GM03348 (cell line): Measurements from ENCODE around the gene CCR9.
A peak's percentile ranks its signal among the peaks of the same experiment; 100 is the strongest.

Experiments
- DNase-seq: peaks from one replicate; pipeline ENCODE4 v3.0.0; 2012; ENCODE audit warnings: low spot score

The CCR9 gene

DNA sequence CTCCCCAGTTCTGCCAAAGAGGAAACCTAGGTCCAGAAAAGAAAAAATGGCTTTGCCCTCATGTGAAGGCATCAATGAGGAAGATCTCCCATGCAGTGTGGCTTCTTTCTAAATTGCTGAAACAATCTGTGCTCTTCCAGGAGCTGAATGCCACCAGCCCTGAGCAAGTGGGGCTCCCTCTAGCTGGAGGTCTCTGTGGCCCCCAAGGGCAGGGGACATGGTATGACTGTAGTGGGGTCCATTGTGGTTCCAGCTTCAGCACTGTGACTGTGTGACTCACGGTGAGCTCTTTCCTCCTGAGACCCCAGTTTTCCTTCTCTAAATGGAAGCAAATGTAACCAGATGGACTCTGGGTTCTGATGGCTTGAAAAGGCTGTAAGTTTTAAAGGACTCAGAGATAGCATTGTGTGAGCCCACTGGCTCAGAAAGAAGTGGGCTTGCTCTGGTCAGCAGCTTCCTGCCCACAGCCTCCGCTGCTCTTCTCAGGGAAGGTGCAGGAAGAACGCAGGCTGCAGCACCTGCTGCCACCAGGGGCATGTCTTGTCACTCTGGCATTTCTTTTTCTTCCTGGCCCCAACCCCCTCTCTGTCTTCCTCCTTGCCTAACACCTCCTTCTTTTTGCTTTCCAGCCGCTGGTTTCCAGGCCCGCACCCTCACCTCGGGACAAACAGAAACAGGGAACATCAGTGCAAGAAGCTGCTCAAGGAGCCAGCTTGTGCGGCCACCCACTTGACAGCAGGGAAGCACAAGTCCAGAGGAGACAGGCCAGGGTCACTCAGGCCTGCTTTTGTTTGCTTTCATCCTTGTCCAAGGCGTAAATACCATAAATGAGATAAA, 51.1 kb downstream of the CCR9 start:
- no peak for DNase-seq

DNA sequence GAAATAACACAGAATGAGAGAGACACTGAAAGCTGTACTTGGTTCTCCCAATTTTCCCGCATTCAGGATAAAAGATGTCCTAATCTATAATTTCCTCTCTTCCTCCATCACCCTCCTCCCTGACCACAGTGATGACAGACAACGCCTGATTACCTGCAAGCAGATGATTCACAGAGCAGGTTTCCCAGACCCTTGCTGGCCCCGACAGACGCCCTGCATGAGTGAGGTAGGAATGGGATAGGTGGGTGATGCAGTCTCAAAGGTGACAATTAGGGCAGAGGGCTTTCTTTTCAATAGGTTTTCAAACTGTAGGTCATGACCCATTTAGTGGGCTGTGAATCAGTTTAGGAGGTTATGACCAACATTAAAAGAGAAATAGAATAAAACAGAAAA, 51.7 kb downstream of the CCR9 start:
- DNase-seq: no peak

DNA sequence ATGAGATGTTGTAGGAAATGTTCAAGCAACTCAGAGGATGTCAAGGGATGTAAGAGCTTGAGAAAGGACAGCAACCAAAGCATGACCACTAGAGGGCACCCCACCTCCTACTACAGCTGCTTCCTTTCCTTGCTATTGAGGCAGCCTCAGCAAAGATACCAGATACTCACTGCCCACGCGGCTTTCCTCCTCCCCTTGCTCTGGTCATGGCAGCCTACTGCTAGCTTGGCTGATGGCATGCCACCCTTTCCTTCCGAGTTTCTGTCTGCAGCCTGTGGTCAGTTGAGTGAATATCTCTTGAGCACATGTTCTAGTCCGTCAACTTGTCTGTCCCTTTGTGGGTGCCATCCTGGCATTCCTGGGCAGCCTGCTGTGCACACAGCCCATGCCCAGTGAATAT, 52.5 kb downstream of the CCR9 start:
- DNase-seq: peak; percentile 87

- DNase-seq: no peak
Measured at GRCh38 chr3:45939341-45939771, 53.0 kb downstream of the CCR9 start.

DNA sequence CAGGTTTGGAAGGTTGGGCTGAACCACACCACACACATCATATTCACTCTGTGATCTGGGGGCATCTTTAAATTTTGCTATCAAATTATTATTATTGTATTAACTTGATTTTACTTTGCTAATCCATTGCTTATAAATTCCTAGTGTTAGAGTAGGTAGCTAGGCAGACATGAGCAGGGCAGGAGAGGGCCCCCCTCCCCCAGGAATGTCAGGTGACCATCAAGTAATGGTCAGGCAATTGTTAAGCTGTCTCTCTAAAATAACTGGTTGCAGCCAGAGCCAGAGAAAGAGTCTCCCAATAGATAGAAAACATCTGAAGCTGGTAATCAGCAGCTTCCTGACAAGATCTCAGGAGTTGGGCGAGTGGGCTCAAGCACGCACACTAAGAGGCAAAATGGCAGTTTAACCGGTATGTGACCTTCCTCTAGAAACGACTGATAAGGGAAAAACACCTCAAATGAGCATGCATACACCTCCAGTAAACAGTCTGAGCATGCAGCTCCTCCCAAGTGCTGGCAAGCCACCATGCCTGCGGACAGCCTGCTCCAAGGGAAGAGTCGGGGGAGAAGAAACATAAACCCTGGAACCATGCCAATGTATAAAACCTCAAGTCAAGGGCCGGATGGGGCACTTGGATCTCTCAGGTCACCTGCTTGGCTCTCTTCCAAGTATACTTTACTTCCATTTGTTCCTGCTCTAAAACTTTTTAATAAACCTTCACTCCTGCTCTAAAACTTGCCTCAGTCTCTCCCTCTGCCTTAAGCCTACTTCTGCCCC, 53.8 kb downstream of the CCR9 start:
- no peak for DNase-seq

- DNase-seq: no peak
Measured at GRCh38 chr3:45940781-45941365, 54.5 kb downstream of the CCR9 start.

DNA sequence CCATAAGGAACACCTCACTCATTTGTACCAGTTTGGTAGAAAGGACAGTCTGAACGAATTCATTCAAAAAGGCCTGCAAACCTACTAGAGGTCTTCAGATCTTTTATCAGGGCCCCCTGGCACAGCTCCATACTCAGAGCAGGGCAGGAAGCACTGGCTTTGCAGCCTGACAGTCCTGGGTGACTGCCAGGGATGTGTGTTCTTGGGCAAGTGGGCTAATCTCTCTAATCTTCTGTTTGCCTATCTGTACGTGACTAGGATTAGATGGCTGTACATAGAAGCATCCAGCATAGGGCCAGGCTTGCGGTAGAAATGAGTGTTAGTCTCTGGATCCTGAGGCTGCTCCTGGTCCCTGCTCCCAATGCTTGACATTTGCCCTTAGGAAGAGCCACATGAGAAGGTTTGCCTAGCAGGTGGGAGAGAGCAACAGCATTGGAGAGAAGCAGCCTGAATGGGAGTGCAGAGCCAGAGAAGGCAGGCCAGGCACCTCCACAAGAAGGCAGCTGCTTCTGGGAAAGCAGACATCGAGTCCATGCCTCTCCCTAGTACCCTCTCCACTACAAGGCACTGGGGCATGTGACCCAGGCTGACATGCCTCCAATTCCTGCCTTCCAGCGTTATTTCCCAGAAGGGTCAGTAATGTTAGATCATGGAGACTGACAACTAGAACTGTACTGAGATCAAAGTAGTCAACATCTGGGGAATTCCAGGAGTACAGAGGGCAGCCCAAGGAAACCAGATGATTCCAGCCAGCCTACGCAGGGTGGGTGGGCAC, 55.9 kb downstream of the CCR9 start:
- no peak for DNase-seq

- DNase-seq: no peak
Measured at GRCh38 chr3:45943207-45943846, 57.0 kb downstream of the CCR9 start, which contains the start of gene CXCR6. CXCR6 (plus strand) TSS chr3:45943464; CDS start chr3:45946482, 3,018 bp downstream.

GRCh38 chr3:45944830-45945620, 58.7 kb downstream of the CCR9 start:
- DNase-seq: no peak

- no peak for DNase-seq
Measured at GRCh38 chr3:45946307-45946706, 60.0 kb downstream of the CCR9 start.

DNA sequence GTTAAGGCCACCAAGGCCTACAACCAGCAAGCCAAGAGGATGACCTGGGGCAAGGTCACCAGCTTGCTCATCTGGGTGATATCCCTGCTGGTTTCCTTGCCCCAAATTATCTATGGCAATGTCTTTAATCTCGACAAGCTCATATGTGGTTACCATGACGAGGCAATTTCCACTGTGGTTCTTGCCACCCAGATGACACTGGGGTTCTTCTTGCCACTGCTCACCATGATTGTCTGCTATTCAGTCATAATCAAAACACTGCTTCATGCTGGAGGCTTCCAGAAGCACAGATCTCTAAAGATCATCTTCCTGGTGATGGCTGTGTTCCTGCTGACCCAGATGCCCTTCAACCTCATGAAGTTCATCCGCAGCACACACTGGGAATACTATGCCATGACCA, 60.5 kb downstream of the CCR9 start:
- DNase-seq: no peak

GRCh38 chr3:45947361-45947760, 61.0 kb downstream of the CCR9 start:
- no peak for DNase-seq

DNA sequence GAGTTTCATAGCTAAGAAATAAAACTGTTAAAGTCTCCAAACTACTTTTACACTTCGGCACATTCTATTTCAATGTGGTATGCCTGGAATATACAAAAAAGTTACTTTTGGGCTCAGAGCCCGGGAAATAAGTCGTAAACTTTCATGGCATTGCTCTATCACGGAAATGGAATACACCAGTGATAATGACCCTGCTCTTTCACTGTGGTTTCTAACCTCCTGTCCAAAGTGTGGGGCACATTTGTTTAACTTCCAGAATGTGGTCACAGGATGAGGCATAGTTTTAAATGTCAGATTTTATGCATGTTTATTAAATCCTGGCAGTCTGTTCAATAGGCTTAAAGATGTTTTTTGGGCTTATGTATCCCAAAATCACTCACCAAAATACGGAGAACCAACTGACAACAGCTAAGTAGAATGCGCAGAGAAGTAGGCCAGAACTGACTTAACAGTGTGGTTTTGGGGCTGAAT, 62.0 kb downstream of the CCR9 start:
- DNase-seq: peak; percentile 89

DNA sequence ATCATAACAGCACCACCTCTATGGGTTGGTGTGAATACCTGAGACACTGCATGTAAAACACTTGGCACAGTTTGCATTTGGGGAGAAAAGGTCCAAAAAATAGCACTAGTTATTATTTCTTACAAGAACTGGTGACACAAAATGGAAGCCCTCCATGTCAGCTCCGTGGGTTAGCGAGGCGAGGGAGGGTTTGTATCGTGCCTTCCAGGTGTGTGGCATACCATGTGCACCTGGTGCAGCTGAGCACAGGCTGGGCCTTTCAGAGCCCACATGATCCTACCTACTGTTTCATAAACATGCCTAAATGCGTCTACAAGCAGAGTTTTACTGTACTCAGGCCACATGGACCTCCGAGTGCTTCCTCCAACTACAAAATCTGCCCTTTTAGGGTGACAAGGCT, 62.5 kb downstream of the CCR9 start:
- DNase-seq: no peak

GRCh38 chr3:45949432-45949831, 63.1 kb downstream of the CCR9 start:
- no peak for DNase-seq

- no peak for DNase-seq
Measured at GRCh38 chr3:45950131-45950530, 63.8 kb downstream of the CCR9 start.

DNA sequence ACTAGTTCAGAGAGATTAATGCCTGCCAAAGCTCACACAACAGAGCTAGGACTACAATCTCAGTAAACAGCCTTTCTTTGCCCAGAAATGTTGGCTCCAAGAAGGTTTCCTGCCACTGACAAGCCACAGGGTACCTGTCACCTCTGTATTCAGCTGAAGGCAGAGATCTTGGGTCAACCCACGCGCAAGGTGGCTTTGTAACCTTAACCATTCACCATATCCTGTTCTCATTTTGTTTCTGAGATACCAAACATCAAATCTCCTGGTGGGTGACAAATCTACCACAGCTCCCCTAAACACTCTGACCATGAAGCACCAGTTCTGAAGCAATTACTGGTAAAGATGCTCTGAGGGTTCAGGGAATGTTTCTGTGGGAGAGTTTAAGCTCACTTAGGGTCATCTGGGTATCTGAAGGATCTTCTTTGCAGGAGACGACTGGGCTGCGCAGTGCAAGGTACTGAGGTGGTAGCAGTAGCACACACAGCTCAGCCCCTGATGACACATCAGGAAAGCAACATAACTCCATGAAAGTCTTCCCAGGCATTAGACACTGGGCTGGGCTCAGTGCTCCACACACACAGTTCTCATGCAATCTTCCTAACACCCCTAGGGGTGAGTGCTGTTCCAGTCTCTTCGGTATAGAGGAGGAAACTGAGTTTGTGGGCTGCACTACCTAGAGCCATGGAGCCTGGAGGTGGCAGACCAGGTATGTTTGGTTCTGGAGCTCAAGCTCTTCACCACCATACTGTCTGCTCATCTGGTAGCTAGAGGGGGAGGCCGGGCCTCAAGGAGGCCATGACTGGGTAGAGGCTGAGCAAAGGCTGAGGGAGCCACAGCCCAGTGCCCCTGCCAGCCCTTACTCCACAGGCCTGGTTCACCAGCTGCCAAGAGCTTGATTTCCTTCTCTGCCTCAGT, 64.6 kb downstream of the CCR9 start:
- DNase-seq: no peak

GRCh38 chr3:45951946-45952345, 65.6 kb downstream of the CCR9 start:
- no peak for DNase-seq

GRCh38 chr3:45952456-45952855, 66.1 kb downstream of the CCR9 start:
- DNase-seq: no peak
